Esophagus muscularis mucosa (tissue), 4 donors: ENCODE results near the gene VWA7. TPM values are rescaled to one million over a fixed set of nuclear protein-coding genes. Genes with fewer than 3 reads are reported as not detected.

Source experiments
- DNase-seq: peaks from one replicate; pipeline ENCODE4 v3.0.0-alpha.2; 2017; ENCODE audit errors: extremely low spot score
- H3K27ac ChIP-seq, 4 donors: fragments of 200-600 bp; sonication (generic); replicated peaks in 1 of 4; 1 replicate in 3 of 4; 2 replicates in 1 of 4; pipeline ENCODE4 v1.5.1; 2016 to 2019; ENCODE audit warnings: mild to moderate bottlenecking in 1 of 4
- H3K27me3 ChIP-seq, 4 donors: fragments of 200-600 bp; sonication (generic); one replicate each; pipeline versions ENCODE4 v1.5.1 to v1.6.0; 2016 to 2019
- H3K36me3 ChIP-seq, 4 donors: fragments of 200-600 bp; sonication (generic); one replicate each; pipeline ENCODE4 v1.5.1; 2016 to 2019
- H3K4me1 ChIP-seq, 4 donors: fragments of 200-600 bp; sonication (generic); one replicate each; pipeline ENCODE4 v1.5.1; 2016 to 2019
- H3K4me3 ChIP-seq, 4 donors: fragments of 200-600 bp; sonication (generic); 1 replicate in 2 of 4; 2 replicates in 2 of 4; pipeline ENCODE4 v1.5.1; 2016 to 2019; ENCODE audit warnings: mild to moderate bottlenecking in 4 of 4, moderate library complexity in 1 of 4
- H3K9me3 ChIP-seq, 4 donors: fragments of 200-600 bp; sonication (generic); 1 replicate in 3 of 4; 2 replicates in 1 of 4; pipeline ENCODE4 v1.5.1; 2016 to 2019
- CTCF ChIP-seq, 3 experiments: fragments of 200-600 bp in 2 of 3; fragments of 450-650 bp in 1 of 3; sonication (generic) in 2 of 3; IDR thresholded peaks; one replicate each; pipeline ENCODE4 v1.5.1; 2017 to 2019; ENCODE audit warnings: antibody characterized with exemption in 3 of 3, mild to moderate bottlenecking in 2 of 3, moderate library complexity in 1 of 3
- EP300 ChIP-seq: sonication (generic); formaldehyde crosslinking; IDR thresholded peaks from one replicate; pipeline ENCODE4 v1.6.1; 2017; ENCODE audit warnings: antibody characterized with exemption
- POLR2A ChIP-seq: fragments of 450-650 bp; IDR thresholded peaks from one replicate; pipeline ENCODE4 v1.6.1; 2017; ENCODE audit warnings: antibody characterized with exemption, moderate library complexity, mild to moderate bottlenecking, low read depth
- POLR2AphosphoS5 ChIP-seq, 2 donors: sonication (generic); formaldehyde crosslinking; IDR thresholded peaks; one replicate each; pipeline ENCODE4 v1.6.1; 2017; ENCODE audit warnings: antibody characterized with exemption in 2 of 2
- WGBS: methylation state at CpG from one replicate; pipeline ENCODE4 v1.1.5; 2018; 5-methylcytosine and 5-hydroxymethylcytosine counted together
- intact Hi-C: fragments of 100-400 bp; cut with DNase I; formaldehyde crosslinking; loops from one replicate; pipeline ENCODE4 v1.15.1; 2023
- total RNA-seq, 4 donors: library from RNA; depleted of rRNA; stranded (reverse); fragments of >200 nt; gene quantifications; one replicate each; pipeline versions ENCODE4 v1.1.0 to v1.2.1, GENCODE V29; 2016

VWA7 gene
- total RNA-seq, 4 donors from 2014 or later, result 0.40 to 0.50 (median 0.45) TPM; not detected in 1

GRCh38 chr6:31750411-31751022 lies 26.6 kb downstream of the VWA7 start:
- Histone ChIP-seq H3K27ac (no peak overlapping the region), H3K36me3 (no peaks in the 10 kb centered on the region), H3K4me1 (peaks cover 0 to 18% (median 10%) of the 10 kb centered on the region in 4 donors), H3K4me3 (no peak overlapping the region), H3K27me3 (no peaks in the 10 kb centered on the region), H3K9me3 (no peaks in the 10 kb centered on the region)
- DNase-seq, result no peak
- no peak for TF ChIP-seq CTCF (IDR thresholded peaks at IDR 0.05)
- TF ChIP-seq EP300, result no peak
- no peak for TF ChIP-seq POLR2A
- TF ChIP-seq POLR2AphosphoS5 (IDR thresholded peaks at IDR 0.05), result no peak
- WGBS, result 84% methylated on average over 7 of the region's 7 CpGs
- intact Hi-C loops, result no loop called here

- no peak for TF ChIP-seq CTCF (IDR thresholded peaks at IDR 0.05)
- no peak for TF ChIP-seq EP300
- TF ChIP-seq POLR2A, result no peak
- no peak for TF ChIP-seq POLR2AphosphoS5 (IDR thresholded peaks at IDR 0.05)
- Histone ChIP-seq H3K36me3 (no peaks in the 10 kb centered on the region), H3K9me3 (no peaks in the 10 kb centered on the region), H3K27ac (no peak overlapping the region), H3K4me1 (peaks cover 0 to 18% (median 10%) of the 10 kb centered on the region in 4 donors), H3K4me3 (no peak overlapping the region), H3K27me3 (no peaks in the 10 kb centered on the region)
- intact Hi-C loops, result no loop called here
- no peak for DNase-seq
- WGBS, result 92% methylated on average over 8 of the region's 8 CpGs
These were observed 27.7 kb downstream of the VWA7 start for GRCh38 chr6:31749301-31750036.

GRCh38 chr6:31744422-31744821 lies 32.7 kb downstream of the VWA7 start:
- intact Hi-C loops, result no loop called here
- Histone ChIP-seq H3K36me3 (peaks cover 0 to 8% (median 0%) of the 10 kb centered on the region in 4 donors), H3K4me3 (no peak overlapping the region), H3K27me3 (no peaks in the 10 kb centered on the region), H3K27ac (no peak overlapping the region), H3K4me1 (peaks cover 9 to 30% (median 21%) of the 10 kb centered on the region in 4 donors), H3K9me3 (no peaks in the 10 kb centered on the region)
- TF ChIP-seq EP300, result no peak
- no peak for TF ChIP-seq POLR2AphosphoS5 (IDR thresholded peaks at IDR 0.05)
- no peak for TF ChIP-seq CTCF (IDR thresholded peaks at IDR 0.05)
- no peak for TF ChIP-seq POLR2A
- WGBS, result 53% methylated on average over 1 of the region's 1 CpG
- no peak for DNase-seq

GRCh38 chr6:31742894-31743293 lies 34.2 kb downstream of the VWA7 start:
- 84% methylated on average over 3 of the region's 3 CpGs for WGBS
- Histone ChIP-seq H3K27me3 (no peaks in the 10 kb centered on the region), H3K36me3 (peaks cover 0 to 8% (median 0%) of the 10 kb centered on the region in 4 donors), H3K4me3 (no peak overlapping the region), H3K9me3 (no peaks in the 10 kb centered on the region), H3K4me1 (peaks cover 16 to 41% (median 34%) of the 10 kb centered on the region in 4 donors), H3K27ac (no peak overlapping the region)
- TF ChIP-seq EP300 (no peak), POLR2AphosphoS5 (IDR thresholded peaks at IDR 0.05) (no peak), CTCF (IDR thresholded peaks at IDR 0.05) (no peak)
- no peak for DNase-seq
- intact Hi-C loops, result no loop called here
